ENCODE results near the gene SARNP. TPM values are rescaled to one million over a fixed set of nuclear protein-coding genes. Genes with fewer than 3 reads are reported as not detected.
A peak's percentile ranks its signal among the peaks of the same experiment; 100 is the strongest.

Gene SARNP
- total and polyA plus RNA-seq, 9 of the 15 experiments (the other 6 are each of a cell fraction or from before 2014, with no cell fraction given) = 70.1 to 400 (median 198) TPM

- H3K27me3 ChIP-seq (ENCODE audit: control insufficient read depth in 2 of 2, insufficient read depth in 2 of 2, low read length in 2 of 2) = no peaks in the 10 kb centered on the region
- ChIA-PET CTCF (ENCODE audit: low intra/inter-chr PET ratio) (interaction anchor here (1.0 kb wide), 1 partner anchor 84 kb away, joined by 3 read pairs; no protein-coding TSS in a partner anchor), POLR2A (interaction anchor here (5.5 kb wide), 1 partner anchor 10 kb away, joined by 64 read pairs; the partner anchor contains the start of gene DNAJC14)
- ATAC-seq = no peak
- no peak for FAIRE-seq
- H3K4me2 ChIP-seq (ENCODE audit: insufficient read depth, low read length) = no peak overlapping the region
- H4K20me1 ChIP-seq (replicated peaks; ENCODE audit: control insufficient read depth, insufficient read depth, low read length) = no peaks in the 10 kb centered on the region; the same call in 1 of the 2 replicates
- H2AFZ ChIP-seq (ENCODE audit: low read depth, low read length) = no peak overlapping the region
- no peaks in the 10 kb centered on the region for H3K9me1 ChIP-seq (ENCODE audit: control insufficient read depth, insufficient read depth, low read length)
- in situ Hi-C loops (cut with MboI) = no loop called here
- peaks cover 6 to 9% of the 10 kb centered on the region in 2 experiments; a peak in 4 of 5 replicates for H3K4me1 ChIP-seq (replicated peaks in 1 of 2; ENCODE audit: control insufficient read depth in 2 of 2, insufficient read depth in 2 of 2, low read length in 2 of 2)
- H3K9me3 ChIP-seq (replicated peaks; ENCODE audit: control insufficient read depth, insufficient read depth, low read depth, low read length) = no peaks in the 10 kb centered on the region
- peaks cover 71% of the 10 kb centered on the region for H3K36me3 ChIP-seq (ENCODE audit: control insufficient read depth, insufficient read depth, low read length)
- H3K9ac ChIP-seq (ENCODE audit: insufficient read depth in 1 of 2, low read depth in 2 of 2, low read length in 2 of 2) = no peak overlapping the region
- H3K79me2 ChIP-seq (ENCODE audit: control insufficient read depth, insufficient read depth, low read length) = peaks cover 57% of the 10 kb centered on the region
- no TSS peak for BruUV-seq (replicated peaks)
- intact Hi-C loops (cut with micrococcal nuclease) = loop anchor here (2.0 kb wide), 1 partner anchor 83 kb away; no protein-coding TSS in a partner anchor
- DNase-seq (ENCODE audit: extremely low read depth in 1 of 4, low spot score in 3 of 4) = no peak
- no peak overlapping the region for H3K4me3 ChIP-seq
- 59% methylated on average over 6 of the region's 6 CpGs for WGBS (ENCODE audit: insufficient coverage, low coverage, missing lambda C conversion rate)
- H3K27ac ChIP-seq (ENCODE audit: extremely low read depth, low read depth, low read length) = no peak overlapping the region
- TF ChIP-seq U2AF2 (optimal IDR thresholded peaks at IDR 0.05; ENCODE audit: low read depth, low read length) (no peak), MEF2D (tag; conservative IDR thresholded peaks at IDR 0.05; ENCODE audit: low read depth) (no peak), MIER1 (IDR thresholded peaks at IDR 0.05; ENCODE audit: low read depth) (no peak), SRF (CRISPR knock-in tag; IDR thresholded peaks at IDR 0.05) (no peak), TEAD1 (CRISPR knock-in tag; IDR thresholded peaks at IDR 0.05) (peak; percentile 82 to 96), U2AF1 (optimal IDR thresholded peaks at IDR 0.05; ENCODE audit: low read depth, low read length) (no peak), RBFOX2 (IDR thresholded peaks at IDR 0.05; ENCODE audit: low read depth, low read length) (peak; percentile 28; the same call in 1 of the 2 replicates), ZNF398 (CRISPR knock-in tag; IDR thresholded peaks at IDR 0.05) (no peak), FOS (IDR thresholded peaks at IDR 0.05; ENCODE audit: extremely low read depth, insufficient read length) (no peak), SIN3B (IDR thresholded peaks at IDR 0.05; ENCODE audit: low read depth) (no peak), CHAMP1 (IDR thresholded peaks at IDR 0.05) (no peak), TEAD2 (tag; IDR thresholded peaks at IDR 0.05) (peak; percentile 90), HCFC1 (IDR thresholded peaks at IDR 0.05; ENCODE audit: low read depth, low read length) (no peak), POLR2B (IDR thresholded peaks at IDR 0.05; ENCODE audit: low read depth, partially characterized antibody) (peak; percentile 15), GTF2F1 (IDR thresholded peaks at IDR 0.05; ENCODE audit: low read depth, low read length) (no peak), CHCHD3 (CRISPR knock-in tag; IDR thresholded peaks at IDR 0.05) (no peak)
- TF ChIP-seq, protein P1, sequence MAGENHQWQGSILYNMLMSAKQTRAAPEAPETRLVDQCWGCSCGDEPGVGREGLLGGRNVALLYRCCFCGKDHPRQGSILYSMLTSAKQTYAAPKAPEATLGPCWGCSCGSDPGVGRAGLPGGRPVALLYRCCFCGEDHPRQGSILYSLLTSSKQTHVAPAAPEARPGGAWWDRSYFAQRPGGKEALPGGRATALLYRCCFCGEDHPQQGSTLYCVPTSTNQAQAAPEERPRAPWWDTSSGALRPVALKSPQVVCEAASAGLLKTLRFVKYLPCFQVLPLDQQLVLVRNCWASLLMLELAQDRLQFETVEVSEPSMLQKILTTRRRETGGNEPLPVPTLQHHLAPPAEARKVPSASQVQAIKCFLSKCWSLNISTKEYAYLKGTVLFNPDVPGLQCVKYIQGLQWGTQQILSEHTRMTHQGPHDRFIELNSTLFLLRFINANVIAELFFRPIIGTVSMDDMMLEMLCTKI (IDR thresholded peaks at IDR 0.05; ENCODE audit: partially characterized antibody) = no peak
These were observed 4.7 kb upstream of the SARNP start for GRCh38 chr12:55822228-55822627.

Measured in K562 (cell line).